Neural progenitor cell (in vitro differentiated cells): ENCODE results near the gene DTNBP1.

ENCODE experiments used
- EZH2 ChIP-seq: fragments of 200-600 bp; sonication (generic); IDR thresholded peaks from 2 replicates; pipeline ENCODE4 v1.6.1; 2017; ENCODE audit warnings: antibody characterized with exemption, mild to moderate bottlenecking, moderate library complexity
- TF ChIP-seq, protein P1 (sequence below): fragments of 200-600 bp; sonication (generic); IDR thresholded peaks from 2 replicates; pipeline ENCODE4 v1.5.1; 2017; ENCODE audit warnings: antibody characterized with exemption, mild to moderate bottlenecking

- TF ChIP-seq, protein P1, sequence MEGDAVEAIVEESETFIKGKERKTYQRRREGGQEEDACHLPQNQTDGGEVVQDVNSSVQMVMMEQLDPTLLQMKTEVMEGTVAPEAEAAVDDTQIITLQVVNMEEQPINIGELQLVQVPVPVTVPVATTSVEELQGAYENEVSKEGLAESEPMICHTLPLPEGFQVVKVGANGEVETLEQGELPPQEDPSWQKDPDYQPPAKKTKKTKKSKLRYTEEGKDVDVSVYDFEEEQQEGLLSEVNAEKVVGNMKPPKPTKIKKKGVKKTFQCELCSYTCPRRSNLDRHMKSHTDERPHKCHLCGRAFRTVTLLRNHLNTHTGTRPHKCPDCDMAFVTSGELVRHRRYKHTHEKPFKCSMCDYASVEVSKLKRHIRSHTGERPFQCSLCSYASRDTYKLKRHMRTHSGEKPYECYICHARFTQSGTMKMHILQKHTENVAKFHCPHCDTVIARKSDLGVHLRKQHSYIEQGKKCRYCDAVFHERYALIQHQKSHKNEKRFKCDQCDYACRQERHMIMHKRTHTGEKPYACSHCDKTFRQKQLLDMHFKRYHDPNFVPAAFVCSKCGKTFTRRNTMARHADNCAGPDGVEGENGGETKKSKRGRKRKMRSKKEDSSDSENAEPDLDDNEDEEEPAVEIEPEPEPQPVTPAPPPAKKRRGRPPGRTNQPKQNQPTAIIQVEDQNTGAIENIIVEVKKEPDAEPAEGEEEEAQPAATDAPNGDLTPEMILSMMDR: no peak
- no peak for TF ChIP-seq EZH2
These were observed 175.6 kb downstream of the DTNBP1 start for GRCh38 chr6:15487262-15487661.
